Fibroblast of lung (primary cell): Measurements from ENCODE around the gene WWOX. TPM values are rescaled to one million over a fixed set of nuclear protein-coding genes. Genes with fewer than 3 reads are reported as not detected.

Source experiments
- DNase-seq, 2 donors: peaks; one replicate each; pipeline versions ENCODE4 v3.0.0 to v3.0.0-alpha.2; 2010; ENCODE audit warnings: low read depth in 2 of 2
- H2AFZ ChIP-seq: 2 replicates; pipeline ENCODE4 v1.5.1; 2012; ENCODE audit warnings: low read length, control low read depth, inconsistent platforms
- H3K27ac ChIP-seq: 2 replicates; pipeline ENCODE4 v1.5.1; 2011; ENCODE audit warnings: low read length, control low read depth; ENCODE audit not compliant: insufficient read depth
- H3K27me3 ChIP-seq: 2 replicates; pipeline ENCODE4 v1.5.1; 2011; ENCODE audit warnings: mild to moderate bottlenecking, low read length; ENCODE audit not compliant: control insufficient read depth, insufficient read depth
- H3K36me3 ChIP-seq: 2 replicates; pipeline ENCODE4 v1.5.1; 2011; ENCODE audit warnings: low read length; ENCODE audit not compliant: control insufficient read depth, insufficient read depth
- H3K4me1 ChIP-seq: 2 replicates; pipeline ENCODE4 v1.5.1; 2011; ENCODE audit warnings: low read length; ENCODE audit not compliant: control insufficient read depth, insufficient read depth; ENCODE audit errors: extremely low read depth
- H3K4me2 ChIP-seq: 2 replicates; pipeline ENCODE4 v1.5.1; 2011; ENCODE audit warnings: low read length, control low read depth; ENCODE audit not compliant: insufficient read depth; ENCODE audit errors: extremely low read depth
- H3K4me3 ChIP-seq, 4 experiments: fragments of 200-600 bp in 1 of 4; sonication (generic) in 1 of 4; replicated peaks in 1 of 4; 2 replicates each; pipeline ENCODE4 v1.5.1; 2011 to 2016; ENCODE audit warnings: low read length in 4 of 4, low read depth in 3 of 4, mild to moderate bottlenecking in 3 of 4, control low read depth in 2 of 4, inconsistent platforms in 1 of 4, mixed read lengths in 1 of 4; ENCODE audit not compliant: insufficient read depth in 1 of 4; ENCODE audit errors: control extremely low read depth in 1 of 4
- H3K79me2 ChIP-seq: 2 replicates; pipeline ENCODE4 v1.5.1; 2012; ENCODE audit warnings: mild to moderate bottlenecking, low read length, inconsistent platforms; ENCODE audit not compliant: control insufficient read depth, insufficient read depth
- H3K9ac ChIP-seq: 2 replicates; pipeline ENCODE4 v1.5.1; 2011; ENCODE audit warnings: mild to moderate bottlenecking, low read length, control low read depth; ENCODE audit not compliant: insufficient read depth
- H3K9me3 ChIP-seq: 2 replicates; pipeline ENCODE4 v1.5.1; 2012; ENCODE audit warnings: low read depth, low read length; ENCODE audit not compliant: control insufficient read depth, insufficient read depth
- H4K20me1 ChIP-seq: 2 replicates; pipeline ENCODE4 v1.5.1; 2011; ENCODE audit warnings: low read length; ENCODE audit not compliant: control insufficient read depth, insufficient read depth; ENCODE audit errors: extremely low read depth
- CTCF ChIP-seq, 2 donors: IDR thresholded peaks in 1 of 2; conservative IDR thresholded peaks in 1 of 2; 1 replicate in 1 of 2; 2 replicates in 1 of 2; pipeline ENCODE4 v1.5.1; 2011 to 2012; ENCODE audit warnings: low read length in 2 of 2, control low read depth in 1 of 2, inconsistent platforms in 1 of 2, low read depth in 1 of 2, mild to moderate bottlenecking in 1 of 2
- EZH2 ChIP-seq: IDR thresholded peaks from 2 replicates; pipeline ENCODE4 v1.5.1; 2012; ENCODE audit warnings: low read length, control low read depth, mild to moderate bottlenecking; ENCODE audit errors: missing control alignments
- polyA plus RNA-seq, 2 donors: library from polyadenylated mRNA; depleted of rRNA in 1 of 2; stranded (reverse) in 1 of 2; unstranded in 1 of 2; fragments of >200 nt; gene quantifications; 2 replicates each; pipeline ENCODE4 v1.2.1, GENCODE V29; 2011 to 2012; ENCODE audit warnings: missing spikeins in 1 of 2
- total RNA-seq: library from RNA; depleted of rRNA; stranded (reverse); fragments of >200 nt; gene quantifications from 2 replicates; pipeline ENCODE4 v1.2.1, GENCODE V29; 2014

WWOX gene
- total and polyA plus RNA-seq, 2 donors (not counting 1 experiment from before 2014, with no cell fraction given), result 5.6 to 16.3 TPM

- no peak overlapping the region for H3K4me3 ChIP-seq
- H2AFZ ChIP-seq, result no peak overlapping the region
- no peak for DNase-seq
- no peaks in the 10 kb centered on the region for H3K9me3 ChIP-seq
- no peaks in the 10 kb centered on the region for H3K27me3 ChIP-seq
- no peak overlapping the region for H3K27ac ChIP-seq
- H3K4me2 ChIP-seq, result no peak overlapping the region
- no peak overlapping the region for H3K9ac ChIP-seq
- H3K36me3 ChIP-seq, result no peaks in the 10 kb centered on the region
- no peaks in the 10 kb centered on the region for H3K4me1 ChIP-seq
- no peaks in the 10 kb centered on the region for H4K20me1 ChIP-seq
- TF ChIP-seq CTCF (conservative IDR thresholded peaks at IDR 0.05 in 1 of 2, IDR thresholded peaks at IDR 0.05 in 1 of 2; ENCODE audit: low read depth in 1 of 2, low read length in 2 of 2), result no peak
- no peak for TF ChIP-seq EZH2
- H3K79me2 ChIP-seq, result no peaks in the 10 kb centered on the region
Measured at GRCh38 chr16:78415669-78416068, 316.2 kb downstream of the WWOX start.

DNA sequence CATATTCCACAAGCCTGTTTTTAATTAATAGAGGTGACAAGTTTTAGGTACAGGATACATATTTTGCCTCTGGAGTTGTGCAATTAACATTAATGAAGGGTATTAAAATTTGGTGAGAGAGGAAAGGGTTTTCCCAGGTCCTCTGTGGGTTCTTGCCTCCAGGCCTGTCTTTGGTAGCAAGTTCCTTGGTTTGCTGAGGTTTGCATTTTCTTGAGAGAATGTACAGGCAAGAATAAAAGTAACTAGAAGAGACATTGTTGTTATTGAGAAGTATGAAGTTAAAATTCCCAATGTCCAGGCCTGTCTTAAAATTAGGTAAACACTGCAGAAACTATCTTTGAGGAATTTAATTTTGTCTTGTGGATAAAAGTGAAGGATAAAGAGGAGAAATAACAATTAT lies 316.9 kb downstream of the WWOX start:
- Histone ChIP-seq H3K9me3 (no peaks in the 10 kb centered on the region), H3K36me3 (no peaks in the 10 kb centered on the region), H3K4me2 (no peak overlapping the region), H3K9ac (no peak overlapping the region), H3K27me3 (no peaks in the 10 kb centered on the region), H3K27ac (no peak overlapping the region), H3K4me3 (no peak overlapping the region), H4K20me1 (no peaks in the 10 kb centered on the region), H3K4me1 (no peaks in the 10 kb centered on the region), H3K79me2 (no peaks in the 10 kb centered on the region), H2AFZ (no peak overlapping the region)
- TF ChIP-seq EZH2, result no peak
- no peak for TF ChIP-seq CTCF (conservative IDR thresholded peaks at IDR 0.05 in 1 of 2, IDR thresholded peaks at IDR 0.05 in 1 of 2; ENCODE audit: low read depth in 1 of 2, low read length in 2 of 2)
- no peak for DNase-seq

DNA sequence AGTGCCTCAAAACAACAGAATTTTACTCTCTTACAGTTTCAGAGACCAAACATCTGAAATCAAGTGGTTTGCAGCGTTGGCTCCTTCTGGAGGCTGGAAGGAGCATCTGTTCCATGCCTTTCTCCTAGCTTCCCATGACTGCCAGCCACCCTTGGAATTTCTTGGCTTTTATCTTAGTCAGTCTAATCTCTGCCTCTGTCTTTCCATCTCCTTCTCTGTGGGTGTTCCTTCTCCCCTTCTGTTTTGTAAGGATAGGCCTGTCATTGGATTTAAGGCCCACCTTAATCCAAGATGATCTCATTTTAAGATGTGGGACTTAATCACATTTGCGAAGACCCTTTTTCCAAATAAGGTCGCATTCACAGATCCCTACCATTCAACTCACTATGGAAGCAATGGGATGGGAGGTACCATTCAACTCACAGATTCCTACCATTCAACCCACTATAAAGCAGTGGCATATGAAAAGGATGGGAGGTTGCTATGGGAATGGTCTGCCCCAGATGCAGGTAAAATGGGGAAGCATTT lies 321.8 kb downstream of the WWOX start:
- H4K20me1 ChIP-seq, result no peaks in the 10 kb centered on the region
- no peak overlapping the region for H3K4me2 ChIP-seq
- no peak overlapping the region for H2AFZ ChIP-seq
- H3K9ac ChIP-seq, result no peak overlapping the region
- H3K27me3 ChIP-seq, result no peaks in the 10 kb centered on the region
- H3K9me3 ChIP-seq, result no peaks in the 10 kb centered on the region
- DNase-seq, result no peak
- H3K27ac ChIP-seq, result no peak overlapping the region
- no peaks in the 10 kb centered on the region for H3K79me2 ChIP-seq
- TF ChIP-seq EZH2, result no peak
- no peak for TF ChIP-seq CTCF (conservative IDR thresholded peaks at IDR 0.05 in 1 of 2, IDR thresholded peaks at IDR 0.05 in 1 of 2; ENCODE audit: low read depth in 1 of 2, low read length in 2 of 2)
- H3K4me3 ChIP-seq, result no peak overlapping the region
- H3K36me3 ChIP-seq, result no peaks in the 10 kb centered on the region
- H3K4me1 ChIP-seq, result no peaks in the 10 kb centered on the region
